ENCODE results near the gene NUDT4. TPM values are rescaled to one million over a fixed set of nuclear protein-coding genes. Genes with fewer than 3 reads are reported as not detected.

NUDT4 gene
- total RNA-seq, 1 donor from 2014 or later = 59.1 TPM

DNA sequence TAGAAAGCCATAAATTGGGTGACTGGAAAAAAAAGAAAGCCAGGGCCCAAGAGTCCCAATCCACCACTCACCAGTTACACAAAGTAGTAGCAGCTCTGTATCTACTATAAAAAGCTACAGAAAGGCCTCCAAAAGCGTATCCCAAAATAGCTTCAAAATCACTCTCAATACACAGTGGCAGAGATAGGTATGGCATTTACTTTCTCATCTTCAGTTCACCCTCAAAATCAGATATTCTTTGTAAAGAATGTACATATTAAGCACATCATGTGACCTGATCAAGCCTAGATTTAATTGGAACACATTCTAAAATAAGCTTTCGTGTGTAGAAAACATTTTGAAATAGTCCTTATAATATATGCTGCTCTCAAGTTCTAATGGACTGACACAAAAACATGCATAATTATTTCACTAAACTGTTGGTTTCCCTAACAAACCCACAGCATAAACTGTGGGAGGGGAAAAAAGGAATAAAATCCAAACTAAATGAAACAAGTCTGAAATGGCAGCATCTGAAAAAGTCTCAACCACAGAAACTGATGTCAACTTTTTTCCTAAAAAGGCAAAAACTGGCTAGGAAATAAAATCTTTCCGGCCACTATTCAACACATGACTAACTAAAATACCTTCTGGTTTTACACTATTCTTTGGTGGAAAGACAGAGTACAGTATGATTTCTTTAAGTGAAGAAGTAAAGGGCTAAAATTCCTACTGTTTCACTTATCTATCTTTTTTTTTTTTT lies 38.2 kb downstream of the NUDT4 start:
- peaks cover 7% of the 10 kb centered on the region for H3K36me3 Mint-ChIP-seq (ENCODE audit: low read depth)
- H3K4me1 Mint-ChIP-seq = peaks cover 40% of the 10 kb centered on the region
- peak overlapping the region; percentile 20 for H3K27ac Mint-ChIP-seq (ENCODE audit: unreplicated experiment)
- H3K9me3 Mint-ChIP-seq = no peaks in the 10 kb centered on the region
- H3K27me3 Mint-ChIP-seq (ENCODE audit: low read depth) = no peaks in the 10 kb centered on the region
- TF ChIP-seq CTCF (conservative IDR thresholded peaks at IDR 0.05) = no peak
- no peak for DNase-seq (ENCODE audit: low read depth, low spot score)
- H3K4me3 Mint-ChIP-seq = no peak overlapping the region

DNA sequence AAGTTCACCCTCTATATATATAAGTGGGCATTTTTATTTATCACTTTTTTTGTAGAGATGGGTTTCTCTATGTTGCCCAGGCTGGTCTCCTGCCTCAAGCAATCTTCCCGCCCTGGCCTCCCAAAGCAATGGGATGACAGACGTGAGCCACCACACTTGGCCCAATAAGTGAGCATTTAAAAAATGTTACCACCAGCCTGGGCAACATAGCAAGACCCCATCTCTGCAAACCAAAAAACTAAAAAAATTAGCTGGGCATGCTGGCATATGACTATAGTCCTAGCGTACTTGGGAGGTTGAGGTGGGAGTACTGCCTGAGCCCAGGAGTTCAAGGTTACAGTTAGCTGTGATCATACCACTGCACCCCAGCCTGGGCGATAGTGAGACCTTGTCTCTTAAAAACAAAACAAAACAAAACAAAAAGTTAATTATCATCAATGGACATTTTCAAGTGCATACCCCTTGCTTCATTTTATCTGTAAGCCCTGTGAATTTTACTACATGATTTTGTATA lies 40.3 kb downstream of the NUDT4 start:
- no peaks in the 10 kb centered on the region for H3K9me3 Mint-ChIP-seq
- no peak overlapping the region for H3K4me3 Mint-ChIP-seq
- no peak for TF ChIP-seq CTCF (conservative IDR thresholded peaks at IDR 0.05)
- no peaks in the 10 kb centered on the region for H3K27me3 Mint-ChIP-seq (ENCODE audit: low read depth)
- H3K27ac Mint-ChIP-seq (ENCODE audit: unreplicated experiment) = no peak overlapping the region
- H3K4me1 Mint-ChIP-seq = peaks cover 55% of the 10 kb centered on the region
- peaks cover 4% of the 10 kb centered on the region for H3K36me3 Mint-ChIP-seq (ENCODE audit: low read depth)
- no peak for DNase-seq (ENCODE audit: low read depth, low spot score)

DNA sequence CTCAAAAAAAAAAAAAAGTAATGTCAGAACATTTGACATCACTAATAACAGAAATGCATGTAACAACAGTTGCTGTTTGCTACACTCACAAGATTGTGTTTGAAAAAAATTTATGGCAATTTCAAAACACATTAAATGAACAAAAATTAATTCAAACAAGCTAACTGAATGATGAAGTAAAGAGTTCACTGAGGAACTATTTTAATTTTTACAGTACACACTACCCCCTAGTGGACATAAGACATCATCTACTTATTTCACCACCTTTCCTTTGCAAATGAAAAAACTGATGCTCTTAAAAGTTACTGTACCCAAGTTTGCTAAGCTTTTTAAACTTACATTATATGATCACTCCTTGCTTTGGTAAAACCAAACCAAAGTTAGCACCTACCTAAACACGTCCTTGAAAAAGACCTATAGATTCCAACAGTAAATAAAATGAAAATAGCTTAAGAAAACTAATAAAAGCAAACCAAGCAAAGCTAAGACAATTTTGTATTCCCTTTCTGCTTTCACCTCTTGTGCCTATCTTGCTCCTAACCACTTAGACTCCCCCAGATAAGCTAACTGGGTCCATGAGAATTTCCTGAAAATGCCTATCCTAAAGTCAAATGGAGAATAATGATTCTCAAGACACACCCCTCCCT lies 41.8 kb downstream of the NUDT4 start:
- peaks cover 57% of the 10 kb centered on the region for H3K4me1 Mint-ChIP-seq
- no peak overlapping the region for H3K4me3 Mint-ChIP-seq
- DNase-seq (ENCODE audit: low read depth, low spot score) = no peak

GRCh38 chr12:93422050-93422449 lies 44.3 kb downstream of the NUDT4 start:
- no peaks in the 10 kb centered on the region for H3K27me3 Mint-ChIP-seq (ENCODE audit: low read depth)
- DNase-seq (ENCODE audit: low read depth, low spot score) = no peak
- no peaks in the 10 kb centered on the region for H3K9me3 Mint-ChIP-seq
- H3K36me3 Mint-ChIP-seq (ENCODE audit: low read depth) = no peaks in the 10 kb centered on the region
- TF ChIP-seq CTCF (conservative IDR thresholded peaks at IDR 0.05) = no peak
- H3K27ac Mint-ChIP-seq (ENCODE audit: unreplicated experiment) = no peak overlapping the region
- no peak overlapping the region for H3K4me3 Mint-ChIP-seq
- peaks cover 60% of the 10 kb centered on the region for H3K4me1 Mint-ChIP-seq

More for the DNA sequence above, 41.8 kb downstream of the NUDT4 start:
- H3K36me3 Mint-ChIP-seq (ENCODE audit: low read depth) = peaks cover 2% of the 10 kb centered on the region
- H3K27ac Mint-ChIP-seq (ENCODE audit: unreplicated experiment) = no peak overlapping the region
- H3K27me3 Mint-ChIP-seq (ENCODE audit: low read depth) = no peaks in the 10 kb centered on the region
- TF ChIP-seq CTCF (conservative IDR thresholded peaks at IDR 0.05) = peak; percentile 83
- no peaks in the 10 kb centered on the region for H3K9me3 Mint-ChIP-seq

DNA sequence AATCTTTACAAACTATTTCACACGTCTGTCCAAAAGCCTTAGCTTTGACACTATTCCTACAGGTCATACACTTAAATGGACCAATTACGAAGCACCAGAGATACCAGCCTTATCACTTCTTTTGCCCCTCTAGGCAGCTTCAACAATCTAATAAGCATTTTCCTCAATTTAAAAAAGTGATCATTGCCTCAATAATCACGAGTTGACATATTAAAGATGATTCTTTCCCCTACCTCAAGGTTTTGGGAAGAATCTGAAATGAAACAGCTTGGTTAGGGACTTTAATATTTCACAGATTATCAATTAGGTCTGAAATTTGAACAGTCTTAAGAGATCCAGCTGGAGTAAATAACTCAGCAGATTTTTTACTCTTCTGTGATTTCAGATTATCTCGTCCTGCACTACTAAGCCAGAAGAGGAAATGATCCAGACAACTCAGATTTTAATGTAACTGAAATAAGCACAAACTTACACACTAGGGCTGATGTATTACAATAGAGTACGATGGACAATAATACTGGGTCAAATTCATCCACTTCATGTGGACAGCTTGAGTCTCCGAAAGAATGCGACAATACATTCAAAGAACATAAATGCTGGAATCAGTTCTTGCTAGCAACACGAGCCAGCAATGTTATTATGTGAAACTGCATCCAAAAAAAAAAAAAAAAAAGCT lies 48.1 kb downstream of the NUDT4 start:
- H3K4me3 Mint-ChIP-seq = no peak overlapping the region
- H3K27ac Mint-ChIP-seq (ENCODE audit: unreplicated experiment) = peak overlapping the region; percentile 55
- DNase-seq (ENCODE audit: low read depth, low spot score) = no peak
- TF ChIP-seq CTCF (conservative IDR thresholded peaks at IDR 0.05) = no peak
- no peaks in the 10 kb centered on the region for H3K36me3 Mint-ChIP-seq (ENCODE audit: low read depth)
- H3K9me3 Mint-ChIP-seq = no peaks in the 10 kb centered on the region
- peaks cover 62% of the 10 kb centered on the region for H3K4me1 Mint-ChIP-seq
- H3K27me3 Mint-ChIP-seq (ENCODE audit: low read depth) = no peaks in the 10 kb centered on the region
